ENCODE results near the gene VWC2.

The VWC2 gene

DNA sequence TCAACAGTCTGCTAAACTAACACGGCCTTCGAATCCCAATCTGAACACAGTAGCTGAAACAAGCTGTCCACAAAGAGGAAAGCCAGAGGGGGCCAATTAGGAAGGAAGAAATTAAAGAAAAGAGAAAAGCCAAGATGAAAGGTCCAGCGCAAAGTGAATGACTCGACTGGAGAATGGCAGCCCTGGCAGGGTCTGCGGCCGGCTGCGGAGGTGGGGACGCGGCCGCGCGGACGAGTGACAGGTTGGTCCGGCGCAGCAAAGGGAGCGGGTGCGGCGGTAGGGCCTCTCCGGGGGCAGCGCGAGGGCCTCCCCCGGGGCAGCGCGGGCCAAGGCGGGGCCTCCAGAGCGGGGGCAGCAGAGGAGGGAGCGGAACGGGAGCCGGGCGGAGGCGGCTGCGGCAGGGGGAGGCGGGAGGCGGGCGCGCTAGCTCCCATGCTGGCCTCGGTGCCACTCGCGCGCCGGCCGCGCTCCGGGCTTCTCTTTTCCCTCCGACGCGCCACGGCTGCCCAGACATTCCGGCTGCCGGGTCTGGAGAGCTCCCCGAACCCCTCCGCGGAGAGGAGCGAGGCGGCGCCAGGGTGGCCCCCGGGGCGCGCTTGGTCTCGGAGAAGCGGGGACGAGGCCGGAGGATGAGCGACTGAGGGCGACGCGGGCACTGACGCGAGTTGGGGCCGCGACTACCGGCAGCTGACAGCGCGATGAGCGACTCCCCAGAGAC is at the start of gene VWC2:
Gene VWC2, plus strand, starts transcription at position 421 of the 718 bp plus-strand sequence. CDS start 1,798 bp downstream, outside the sequence.
- no peak for FAIRE-seq

DNA sequence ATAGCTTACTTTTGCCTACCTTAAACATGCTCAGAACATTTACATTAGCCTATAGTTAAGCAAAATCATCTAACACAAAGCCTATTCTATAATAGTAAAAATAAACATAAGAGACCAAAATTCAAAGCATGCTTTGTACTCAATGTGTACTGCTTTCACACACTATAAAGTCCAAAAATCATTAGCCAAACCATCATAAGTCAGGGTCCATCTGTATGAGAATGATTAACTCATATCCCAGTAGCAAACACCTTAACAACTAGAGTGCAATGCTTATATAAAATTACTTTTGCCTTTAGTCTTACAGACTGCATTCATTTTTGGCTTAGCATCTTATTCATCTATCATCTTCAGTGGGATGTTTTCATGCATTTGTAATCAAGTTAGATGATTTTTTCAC is 49.4 kb upstream of the VWC2 start:
- FAIRE-seq, result no peak

DNA sequence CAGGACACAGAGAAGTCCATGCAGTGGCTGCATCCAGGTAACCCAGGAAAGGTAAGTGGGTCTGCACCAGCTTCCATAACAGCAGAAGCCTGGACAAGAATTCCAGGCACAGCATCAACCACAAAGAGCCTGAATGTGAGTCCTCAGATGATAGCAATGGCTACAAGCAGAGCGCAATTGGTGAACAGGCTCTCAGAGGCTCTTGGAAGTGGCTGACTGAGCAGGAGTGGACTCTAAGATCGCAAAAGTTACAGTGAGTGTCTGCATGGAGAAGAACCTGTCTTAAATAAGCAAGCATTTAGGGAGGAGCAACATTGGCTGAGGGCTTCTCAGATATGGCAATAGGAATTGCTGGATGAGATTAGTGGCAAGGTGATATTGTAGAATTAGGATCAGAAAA is 41.6 kb upstream of the VWC2 start:
- no peak for FAIRE-seq

DNA sequence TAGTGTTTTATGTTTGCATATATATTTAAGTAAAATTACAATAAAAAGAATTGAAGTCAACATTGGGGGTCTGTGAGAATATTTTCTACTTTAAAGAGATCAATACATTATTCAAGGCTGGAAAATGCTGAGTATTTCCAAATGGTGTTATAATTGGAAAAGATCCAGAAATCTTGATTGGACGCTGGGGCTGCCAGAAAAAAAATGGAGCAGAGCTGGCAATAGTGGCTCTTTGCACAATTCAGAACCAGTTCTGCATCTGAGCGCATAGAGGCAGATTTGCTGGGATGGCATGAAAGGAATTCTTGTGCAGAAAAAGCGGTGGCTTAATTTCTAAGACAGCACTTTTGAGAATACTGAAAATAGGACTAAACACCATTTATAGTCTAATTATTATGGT is 10.8 kb upstream of the VWC2 start:
- no peak for FAIRE-seq

DNA sequence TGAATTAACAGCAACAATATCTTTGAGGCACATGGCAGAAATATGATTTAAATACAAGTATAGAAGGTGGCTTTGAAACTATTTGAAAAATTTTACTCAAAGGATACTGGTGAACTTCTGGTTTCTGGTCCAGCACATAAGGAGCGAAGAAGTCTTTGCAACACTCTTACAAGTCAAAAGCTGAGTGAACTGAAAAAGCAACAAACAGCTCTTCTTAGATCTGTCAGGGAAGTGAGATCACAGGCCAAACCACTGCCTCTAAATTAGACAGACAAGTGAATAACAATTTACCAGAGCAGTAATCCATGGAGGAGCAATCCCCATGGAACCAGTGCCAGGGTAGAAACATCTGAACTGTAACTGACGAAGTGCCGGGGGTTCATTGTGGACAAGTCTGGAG is 9.6 kb upstream of the VWC2 start:
- no peak for FAIRE-seq

DNA sequence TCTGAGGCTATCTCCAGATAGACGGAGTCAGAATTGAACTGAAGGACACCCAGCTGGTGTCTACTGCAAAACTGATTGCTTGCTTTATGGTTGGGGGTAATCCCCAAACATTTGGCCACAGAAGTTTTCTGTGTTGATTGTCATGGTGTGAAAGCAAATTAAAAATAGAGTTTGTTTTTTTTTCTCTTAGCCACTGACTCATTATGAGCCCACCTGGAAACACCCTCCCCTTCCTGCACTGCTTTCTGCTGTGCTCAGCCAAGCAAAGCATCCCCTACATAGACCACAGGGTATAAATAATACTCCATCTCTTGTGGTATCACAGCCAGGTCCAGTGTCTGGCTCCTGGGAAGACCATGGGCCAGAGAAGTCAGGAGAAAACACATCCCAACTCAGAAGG is 6.5 kb upstream of the VWC2 start:
- FAIRE-seq, result no peak

DNA sequence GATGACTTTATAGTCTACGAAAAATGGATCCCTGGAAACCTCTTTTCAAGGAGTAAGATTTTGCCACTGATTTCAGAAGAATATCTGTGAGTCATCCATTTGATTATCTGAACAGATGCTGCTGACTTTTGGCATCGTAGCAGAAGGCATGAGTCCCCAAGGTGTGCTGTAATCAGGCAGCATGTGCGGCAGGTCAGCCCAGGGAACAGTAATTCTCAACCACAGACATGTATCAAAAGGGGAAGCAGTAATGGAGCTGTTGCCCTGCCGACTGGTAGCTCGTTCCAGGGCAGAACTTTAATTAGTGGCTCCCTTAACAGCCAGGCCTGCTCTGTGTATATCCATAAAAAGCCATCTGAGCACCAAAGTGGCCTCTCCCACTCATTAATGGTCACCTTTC is 5.7 kb upstream of the VWC2 start:
- no peak for FAIRE-seq

DNA sequence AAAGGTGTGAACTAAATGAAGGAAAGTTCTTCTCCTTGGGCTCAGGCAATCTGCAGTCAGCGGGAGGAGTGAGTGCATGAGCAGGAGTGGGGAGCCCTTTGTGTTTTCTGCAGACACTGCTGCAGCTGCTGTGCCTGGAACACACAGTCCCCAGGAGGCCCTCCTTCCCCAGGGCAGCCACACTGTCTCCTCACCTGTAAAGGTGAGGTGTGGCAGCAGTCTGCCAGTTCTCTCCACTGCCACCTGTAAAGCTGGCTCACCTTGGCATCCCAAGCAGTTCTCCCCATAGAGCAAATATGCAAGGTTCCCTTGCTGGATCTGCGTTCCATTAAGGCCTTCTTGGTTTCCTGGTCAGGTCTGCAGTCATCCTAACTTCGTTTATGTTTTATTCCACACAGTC is 5.2 kb upstream of the VWC2 start:
- no peak for FAIRE-seq

DNA sequence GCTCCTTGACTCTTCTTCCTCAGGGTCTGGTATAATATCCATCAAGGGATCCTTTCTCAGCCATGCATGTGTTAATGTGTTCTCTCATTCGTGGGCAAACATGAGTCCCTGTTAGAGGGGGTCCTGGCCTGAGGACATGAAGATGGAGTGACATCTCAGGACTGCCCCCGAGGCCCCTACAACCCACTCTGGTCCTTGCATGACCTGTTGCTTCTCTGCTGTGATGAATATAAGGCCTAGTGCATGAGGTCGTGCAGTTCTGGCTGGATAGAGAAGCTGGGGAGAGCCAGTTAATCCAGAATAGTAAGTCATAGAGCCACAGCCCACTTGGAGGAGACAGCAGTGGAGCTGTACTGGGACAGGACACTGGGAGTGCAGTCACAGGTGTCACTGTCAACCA is 4.6 kb upstream of the VWC2 start:
- no peak for FAIRE-seq

DNA sequence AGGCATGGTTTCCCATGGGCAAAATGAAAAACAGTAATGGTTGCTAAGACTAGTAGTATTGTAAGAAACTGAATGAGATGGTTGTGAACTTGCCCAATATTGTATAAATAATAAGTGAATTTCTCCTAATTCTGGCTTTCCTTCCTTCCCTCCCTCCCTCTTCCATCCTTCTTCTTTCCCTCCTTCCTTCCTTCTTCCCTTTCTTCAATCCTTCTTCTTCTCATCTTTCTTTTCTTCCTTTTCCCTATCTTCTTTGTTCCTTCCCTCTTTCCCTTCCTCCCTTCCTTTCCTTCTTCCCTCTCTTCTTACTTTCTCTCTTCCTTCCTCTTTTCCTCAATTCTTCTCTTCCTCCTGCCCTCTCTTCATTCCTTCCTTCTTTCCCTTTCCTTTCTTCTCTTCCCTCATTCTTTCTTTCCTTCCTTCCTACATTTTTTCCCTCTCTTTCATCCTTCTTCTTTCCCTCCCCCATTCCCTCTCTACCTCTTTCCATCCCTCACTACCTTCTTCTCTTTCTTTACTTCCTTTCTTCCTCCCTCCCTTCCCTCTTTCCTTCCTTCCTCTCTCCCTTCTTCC is 4.1 kb upstream of the VWC2 start:
- FAIRE-seq, result no peak

DNA sequence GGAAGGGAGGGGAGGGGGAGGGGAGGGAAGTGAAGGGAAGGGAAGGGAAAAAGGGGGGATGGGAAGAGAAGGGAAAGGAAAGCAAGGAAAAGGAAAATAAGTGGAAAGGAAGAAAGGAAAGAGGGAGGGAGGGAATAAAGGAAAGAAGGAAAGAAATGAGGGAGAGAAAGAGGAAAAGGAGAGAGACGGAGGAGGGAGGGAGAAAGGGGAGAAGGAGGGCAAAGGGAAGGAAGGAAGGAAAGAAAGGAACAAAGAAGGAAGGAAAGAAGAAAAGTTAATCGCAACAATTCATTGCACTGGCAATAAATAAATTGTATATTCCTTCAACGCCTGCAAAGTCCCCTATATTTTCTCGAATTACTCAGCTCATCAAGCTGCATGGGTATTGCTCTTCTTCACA is 2.6 kb upstream of the VWC2 start:
- FAIRE-seq, result no peak

DNA sequence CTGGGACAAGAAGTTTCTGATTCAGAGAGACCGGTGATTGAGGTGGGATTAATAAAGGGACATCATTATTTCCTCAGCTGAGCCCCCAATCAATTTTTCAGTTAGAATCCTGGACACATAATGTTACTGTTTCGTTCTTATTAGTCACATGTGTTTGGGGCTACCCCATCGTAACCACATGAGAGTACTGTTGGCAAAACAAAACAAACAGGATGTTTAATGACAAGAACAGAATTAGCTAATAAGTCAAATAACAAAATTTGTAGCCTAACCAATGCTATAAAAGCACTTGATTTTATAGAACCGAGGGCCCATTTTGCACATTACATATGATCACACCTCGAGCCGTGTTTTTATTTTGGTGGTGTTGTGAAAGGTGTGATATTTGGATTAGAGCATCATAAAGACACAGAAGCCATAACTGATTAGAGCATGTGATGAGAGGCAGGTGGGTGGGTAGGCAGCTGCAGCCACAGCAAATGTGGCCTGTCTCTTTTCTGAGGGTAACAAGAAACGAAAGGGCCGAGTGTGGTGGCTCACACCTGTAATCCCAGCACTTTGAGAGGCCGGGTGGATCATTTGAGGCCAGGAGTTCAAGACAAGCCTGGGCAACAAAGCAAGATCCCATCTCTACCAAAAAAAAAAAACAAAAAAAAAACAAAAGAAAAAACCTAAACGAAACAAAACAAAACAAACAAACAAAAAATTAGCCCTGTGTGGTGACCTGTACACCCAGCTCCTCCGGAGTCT is 1.8 kb upstream of the VWC2 start:
- FAIRE-seq, result no peak

DNA sequence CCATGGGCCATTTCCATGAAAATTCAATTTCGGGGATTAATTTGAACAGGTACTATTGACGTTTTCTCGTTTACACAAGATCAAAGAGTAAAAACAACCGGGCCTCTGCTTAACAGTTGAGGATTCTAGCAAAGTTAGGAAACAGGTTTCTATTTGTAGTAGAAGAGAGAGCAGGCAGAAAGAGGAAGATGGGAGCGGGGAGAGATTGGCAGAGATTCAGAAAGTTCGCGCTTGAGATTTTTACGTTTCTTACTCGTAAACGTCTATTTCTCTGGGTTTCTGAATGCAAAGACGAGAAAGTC is 571 bp upstream of the VWC2 start:
- no peak for FAIRE-seq

DNA sequence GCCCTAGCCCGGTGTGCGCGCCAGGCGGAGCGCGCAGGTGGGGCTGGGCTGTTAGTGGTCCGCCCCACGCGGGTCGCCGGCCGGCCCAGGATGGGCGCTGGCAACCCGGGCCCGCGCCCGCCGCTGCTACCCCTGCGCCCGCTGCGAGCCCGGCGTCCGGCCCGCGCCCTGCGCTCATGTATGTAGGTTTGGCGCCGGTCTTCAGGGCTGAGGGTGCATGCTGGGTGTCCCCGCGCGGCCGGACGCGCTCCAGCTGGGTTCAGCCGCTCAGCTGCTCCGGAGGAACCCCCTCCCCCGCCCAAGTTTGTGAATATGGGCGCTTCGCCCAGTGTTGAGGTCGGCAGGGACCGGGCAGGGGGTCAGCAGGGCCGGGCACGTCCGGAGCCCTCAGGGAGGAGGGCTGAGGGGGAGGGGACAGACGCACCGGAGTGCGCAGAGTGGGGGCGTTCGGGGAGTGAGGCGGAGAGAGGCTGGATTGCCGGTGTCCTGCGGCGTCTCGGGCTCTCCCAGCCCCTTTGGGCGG is 559 bp downstream of the VWC2 start:
- FAIRE-seq, result no peak

DNA sequence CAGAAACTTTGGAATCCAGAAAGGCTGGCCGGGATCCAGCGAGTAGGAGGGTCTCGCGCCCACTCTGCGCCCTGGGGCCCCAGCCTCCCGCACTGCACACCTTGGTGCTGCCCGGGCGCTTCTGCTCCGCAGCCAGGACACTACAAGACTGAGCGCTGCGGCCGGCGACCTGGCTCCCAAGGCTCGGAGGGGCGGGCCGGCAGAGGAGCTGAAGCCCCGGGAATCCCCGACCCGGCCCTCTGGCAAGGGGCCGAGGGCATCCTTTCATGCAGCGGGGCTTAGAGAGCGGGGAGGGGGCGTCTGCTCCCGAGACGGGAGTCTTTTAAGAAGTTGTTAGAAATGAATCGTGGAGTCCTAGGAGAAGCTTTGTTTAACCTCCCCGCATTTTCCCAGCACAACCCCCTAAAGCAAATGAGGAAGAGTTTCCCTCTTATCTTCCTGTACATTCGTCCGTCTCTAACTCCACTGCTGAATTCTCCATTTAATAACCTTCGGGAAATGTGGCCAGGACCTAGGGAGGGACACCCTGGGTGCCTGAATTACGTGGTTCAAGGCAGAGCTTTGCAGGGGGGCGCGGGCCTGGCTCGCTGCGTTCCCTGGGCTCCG is 1.1 kb downstream of the VWC2 start:
- FAIRE-seq, result no peak

DNA sequence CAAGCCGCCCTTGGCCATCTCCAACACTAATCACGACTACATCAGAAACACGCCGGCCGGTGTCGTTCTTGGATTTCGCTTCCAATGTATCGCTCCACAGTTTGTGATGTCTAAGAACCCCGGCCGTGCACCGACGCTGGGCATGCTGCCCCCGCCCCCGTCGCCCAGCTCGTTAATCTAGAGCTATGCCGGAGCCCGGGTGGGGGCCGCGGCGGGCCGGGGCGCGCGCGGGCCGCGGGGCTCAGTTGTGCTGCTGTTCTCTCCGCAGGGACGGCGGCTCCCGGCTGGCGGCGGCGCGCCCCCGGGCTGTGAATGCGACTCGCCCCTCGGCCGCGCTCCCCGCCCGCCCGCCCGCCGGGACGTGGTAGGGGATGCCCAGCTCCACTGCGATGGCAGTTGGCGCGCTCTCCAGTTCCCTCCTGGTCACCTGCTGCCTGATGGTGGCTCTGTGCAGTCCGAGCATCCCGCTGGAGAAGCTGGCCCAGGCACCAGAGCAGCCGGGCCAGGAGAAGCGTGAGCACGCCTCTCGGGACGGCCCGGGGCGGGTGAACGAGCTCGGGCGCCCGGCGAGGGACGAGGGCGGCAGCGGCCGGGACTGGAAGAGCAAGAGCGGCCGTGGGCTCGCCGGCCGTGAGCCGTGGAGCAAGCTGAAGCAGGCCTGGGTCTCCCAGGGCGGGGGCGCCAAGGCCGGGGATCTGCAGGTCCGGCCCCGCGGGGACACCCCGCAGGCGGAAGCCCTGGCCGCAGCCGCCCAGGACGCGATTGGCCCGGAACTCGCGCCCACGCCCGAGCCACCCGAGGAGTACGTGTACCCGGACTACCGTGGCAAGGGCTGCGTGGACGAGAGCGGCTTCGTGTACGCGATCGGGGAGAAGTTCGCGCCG is 1.9 kb downstream of the VWC2 start:
- no peak for FAIRE-seq

DNA sequence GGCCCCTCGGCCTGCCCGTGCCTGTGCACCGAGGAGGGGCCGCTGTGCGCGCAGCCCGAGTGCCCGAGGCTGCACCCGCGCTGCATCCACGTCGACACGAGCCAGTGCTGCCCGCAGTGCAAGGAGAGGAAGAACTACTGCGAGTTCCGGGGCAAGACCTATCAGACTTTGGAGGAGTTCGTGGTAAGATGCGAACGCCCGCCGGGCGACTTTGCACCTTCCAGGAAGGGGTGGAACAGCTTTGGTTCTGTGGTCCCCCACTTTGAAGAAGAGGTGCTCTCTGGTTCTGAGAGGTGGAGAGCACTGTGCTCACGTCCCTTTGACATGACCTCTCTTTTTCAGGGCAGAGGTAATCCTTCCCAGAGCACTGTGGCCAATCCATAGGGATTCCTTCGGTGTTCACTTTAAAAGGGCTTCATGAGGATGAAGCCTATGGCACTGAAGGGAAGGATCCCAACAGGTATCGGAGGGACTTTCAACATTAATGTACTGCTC is 2.6 kb downstream of the VWC2 start:
- FAIRE-seq, result no peak

DNA sequence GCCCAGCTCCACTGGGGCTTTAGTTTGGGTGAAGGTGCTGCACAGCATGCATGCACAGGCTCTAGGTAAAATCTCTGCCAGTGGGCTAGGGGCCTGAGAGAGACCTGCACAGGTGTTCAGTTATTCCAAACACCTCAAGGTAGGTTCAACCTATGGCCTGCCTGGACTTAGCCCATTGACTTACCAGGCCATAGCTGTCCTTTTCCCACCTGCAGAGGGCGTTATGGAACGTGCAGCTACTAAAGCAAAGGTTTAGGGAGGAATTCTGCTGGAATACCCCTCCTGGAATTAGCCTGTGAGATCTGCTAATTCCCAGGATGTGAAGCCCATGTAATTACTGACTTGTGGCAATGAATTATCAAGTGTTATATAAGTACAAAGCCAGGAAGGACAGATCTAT is 3.6 kb downstream of the VWC2 start:
- FAIRE-seq, result no peak

DNA sequence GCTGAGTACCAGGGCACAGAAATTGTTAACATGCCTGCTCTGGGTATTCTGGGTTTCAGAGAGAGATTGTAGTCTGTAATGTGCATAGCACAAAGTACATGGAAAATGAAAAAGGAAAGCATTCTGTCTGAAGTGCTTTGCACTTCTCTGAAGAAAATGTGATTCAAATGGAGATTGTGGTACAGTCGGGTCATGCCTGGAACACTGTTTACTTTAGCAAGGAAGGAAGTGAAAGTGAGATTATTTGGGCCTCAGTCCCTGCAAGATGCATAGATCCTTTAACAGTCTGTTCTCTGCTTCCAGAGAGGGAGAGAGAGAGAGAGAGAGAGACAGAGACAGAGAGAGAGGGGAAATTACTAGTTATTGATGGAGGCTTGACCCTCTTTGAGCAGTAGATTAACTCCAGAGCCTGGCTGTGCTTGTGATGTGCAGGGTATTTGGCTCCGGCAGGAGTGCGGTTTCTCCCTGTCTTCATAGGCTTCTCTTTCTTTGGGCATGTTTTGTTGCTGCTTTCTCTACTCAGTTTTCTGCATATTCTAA is 5.4 kb downstream of the VWC2 start:
- no peak for FAIRE-seq

DNA sequence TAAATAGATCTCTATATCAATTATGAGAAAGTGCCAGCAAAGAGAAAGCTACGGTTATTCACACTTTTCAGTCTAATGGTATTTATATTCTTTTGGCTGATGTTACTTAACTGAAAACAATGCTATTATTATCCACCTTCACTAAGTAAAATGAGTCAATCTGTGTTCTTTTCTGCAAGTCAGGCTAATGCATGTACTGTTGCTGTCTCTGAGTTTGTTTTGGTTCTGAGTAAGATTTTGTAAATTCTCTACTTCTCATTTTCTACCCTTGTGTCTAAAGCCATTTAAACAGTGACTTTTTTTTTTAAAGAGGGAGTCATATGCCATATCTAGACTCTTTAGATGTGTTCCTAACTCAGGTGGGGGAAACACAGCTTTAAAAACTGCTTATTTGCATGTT is 7.5 kb downstream of the VWC2 start:
- FAIRE-seq, result no peak

DNA sequence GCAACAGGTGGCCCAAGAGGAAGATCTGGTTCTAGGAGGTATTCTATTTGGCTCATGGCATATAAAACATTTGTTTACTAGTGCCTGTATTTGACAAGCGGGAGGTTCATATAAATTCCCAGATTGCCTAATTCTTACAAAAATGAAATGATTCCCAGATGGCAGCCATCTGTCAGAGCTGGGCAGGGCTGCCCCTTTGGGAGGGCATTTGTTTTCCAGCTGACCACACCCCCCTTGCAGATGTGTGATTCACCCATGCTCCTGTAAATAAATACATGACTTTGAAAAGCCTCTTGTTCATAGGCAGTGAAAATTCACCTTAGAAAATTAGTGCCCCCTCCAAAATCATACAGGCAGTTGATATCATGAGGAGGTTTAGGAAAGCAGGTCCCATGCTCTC is 8.6 kb downstream of the VWC2 start:
- FAIRE-seq, result no peak

DNA sequence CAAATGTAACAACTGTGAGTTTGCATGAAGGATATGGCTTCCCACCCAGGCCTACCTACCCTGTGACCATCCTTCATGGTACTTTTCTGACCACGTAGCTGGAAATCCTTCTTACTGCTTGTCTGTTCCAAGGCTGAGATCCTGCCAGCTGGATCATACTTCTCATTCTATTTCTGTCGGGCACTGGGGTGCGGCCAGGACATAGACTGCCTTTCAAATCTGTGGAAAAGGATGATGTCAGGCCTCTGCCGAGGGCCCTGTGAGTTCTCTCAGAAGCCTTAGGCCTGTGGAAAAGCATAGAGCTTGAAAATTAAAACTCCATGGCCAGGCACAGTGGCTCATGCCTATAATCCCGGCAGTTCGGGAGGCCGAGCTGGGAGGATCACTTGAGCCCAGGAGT is 10.0 kb downstream of the VWC2 start:
- no peak for FAIRE-seq

Data from colon (tissue), 2 donors.